SW 1271 (cell line): ENCODE data around the gene ARHGAP28.
"Not testable (repeated sequence)": the region's sequence is repeated elsewhere in the genome, so short reads cannot be mapped to it uniquely, and the experiment has no call there.

Source experiments
- DNase-seq, 2 experiments: peaks; one replicate each; lab custom pipeline; 2025; lab: John Stamatoyannopoulos, UW

Gene ARHGAP28

GRCh38 chr18:6776188-6776587 lies 46.7 kb downstream of the ARHGAP28 start:
- no peak for DNase-seq

GRCh38 chr18:6777509-6777908 lies 48.0 kb downstream of the ARHGAP28 start:
- DNase-seq, result no peak

GRCh38 chr18:6778459-6779247 lies 49.1 kb downstream of the ARHGAP28 start:
- no peak for DNase-seq

GRCh38 chr18:6781142-6781714 lies 51.7 kb downstream of the ARHGAP28 start:
- no peak for DNase-seq

- DNase-seq, result no peak
These were observed 52.3 kb downstream of the ARHGAP28 start for GRCh38 chr18:6781796-6782195.

- no peak for DNase-seq
These were observed 53.3 kb downstream of the ARHGAP28 start for GRCh38 chr18:6782861-6783260.

GRCh38 chr18:6784046-6784445 lies 54.5 kb downstream of the ARHGAP28 start:
- no peak for DNase-seq

GRCh38 chr18:6785001-6785400 lies 55.5 kb downstream of the ARHGAP28 start:
- no peak for DNase-seq

- DNase-seq, result no peak
These were observed 55.9 kb downstream of the ARHGAP28 start for GRCh38 chr18:6785411-6785810.

- no peak for DNase-seq
These were observed 62.9 kb downstream of the ARHGAP28 start for GRCh38 chr18:6792391-6792790.

- no peak for DNase-seq
These were observed 63.9 kb downstream of the ARHGAP28 start for GRCh38 chr18:6793455-6793854.

GRCh38 chr18:6793986-6794385 lies 64.5 kb downstream of the ARHGAP28 start:
- no peak for DNase-seq

GRCh38 chr18:6795307-6795706 lies 65.8 kb downstream of the ARHGAP28 start:
- no peak for DNase-seq

GRCh38 chr18:6796511-6796910 lies 67.0 kb downstream of the ARHGAP28 start:
- no peak for DNase-seq

GRCh38 chr18:6797171-6797570 lies 67.7 kb downstream of the ARHGAP28 start:
- DNase-seq, result no peak

- DNase-seq, result no peak
These were observed 69.4 kb downstream of the ARHGAP28 start for GRCh38 chr18:6798896-6799295.

GRCh38 chr18:6800309-6800708 lies 70.8 kb downstream of the ARHGAP28 start:
- not testable (repeated sequence) for DNase-seq

- DNase-seq, result no peak
These were observed 78.2 kb downstream of the ARHGAP28 start for GRCh38 chr18:6807515-6808257.

GRCh38 chr18:6810191-6810590 lies 80.7 kb downstream of the ARHGAP28 start:
- DNase-seq, result no peak

- DNase-seq, result no peak
These were observed 82.3 kb downstream of the ARHGAP28 start for GRCh38 chr18:6811816-6812215.

- no peak for DNase-seq
These were observed 85.4 kb downstream of the ARHGAP28 start for GRCh38 chr18:6814882-6815425.

- no peak for DNase-seq
These were observed 86.6 kb downstream of the ARHGAP28 start for GRCh38 chr18:6816154-6816553.

- DNase-seq, result no peak
These were observed 89.8 kb downstream of the ARHGAP28 start for GRCh38 chr18:6819332-6819731.
